HCT116 (cell line): ENCODE data around the gene HBE1.

Source experiments
- CTCF ChIP-seq, 3 experiments: fragments of 200-600 bp in 1 of 3; sonication (generic) in 1 of 3; IDR thresholded peaks in 2 of 3; conservative IDR thresholded peaks in 1 of 3; 2 replicates each; pipeline ENCODE4 v1.5.1; 2012 to 2017; ENCODE audit warnings: low read depth in 2 of 3, low read length in 2 of 3, antibody characterized with exemption in 1 of 3, borderline replicate concordance in 1 of 3, control low read depth in 1 of 3, mild to moderate bottlenecking in 1 of 3, mixed read lengths in 1 of 3, mixed run types in 1 of 3, moderate library complexity in 1 of 3; ENCODE audit not compliant: insufficient read depth in 1 of 3
- MAX ChIP-seq: IDR thresholded peaks from 2 replicates; pipeline ENCODE4 v1.6.1; 2012
- POLR2A ChIP-seq: IDR thresholded peaks from 2 replicates; pipeline ENCODE4 v1.7.0; 2011; ENCODE audit warnings: borderline replicate concordance; ENCODE audit not compliant: insufficient read depth, insufficient read length; ENCODE audit errors: extremely low read depth
- ZBTB33 ChIP-seq: IDR thresholded peaks from 2 replicates; pipeline ENCODE4 v1.6.1; 2011; ENCODE audit warnings: mild to moderate bottlenecking, low read length, moderate library complexity; ENCODE audit not compliant: insufficient replicate concordance; ENCODE audit errors: extremely low read depth

GRCh38 chr11:5283086-5283485, 13.3 kb upstream of the HBE1 start:
- no peak for TF ChIP-seq MAX
- TF ChIP-seq CTCF (IDR thresholded peaks at IDR 0.05 in 2 of 3, conservative IDR thresholded peaks at IDR 0.05 in 1 of 3; ENCODE audit: borderline replicate concordance in 1 of 3, insufficient read depth in 1 of 3, low read depth in 2 of 3, low read length in 2 of 3) = no peak
- TF ChIP-seq ZBTB33 = no peak
- TF ChIP-seq POLR2A = no peak
